ENCODE results near the gene ANGPTL3. TPM values are rescaled to one million over a fixed set of nuclear protein-coding genes. Genes with fewer than 3 reads are reported as not detected.
"Not testable (repeated sequence)": the region's sequence is repeated elsewhere in the genome, so short reads cannot be mapped to it uniquely, and the experiment has no call there.

ANGPTL3 gene
- total RNA-seq, result not detected

- Mint-ChIP-seq H3K4me1 (peaks cover 5% of the 10 kb centered on the region), H3K36me3 (no peaks in the 10 kb centered on the region), H3K27me3 (no peaks in the 10 kb centered on the region), H3K4me3 (no peak within 1 kb of the TSS), H3K9me3 (no peaks in the 10 kb centered on the region), H3K27ac (no peak within 1 kb of the TSS)
- ATAC-seq (ENCODE audit: low read depth), result no peak
- no peak for DNase-seq
- POLR2A ChIA-PET, result no interaction called here
Observed at GRCh38 chr1:62597281-62597680, at the start of gene ANGPTL3. Gene ANGPTL3, plus strand, starts transcription at chr1:62597520. Its CDS starts 47 bp downstream, at chr1:62597567.

GRCh38 chr1:62561306-62561705, 36.0 kb upstream of the ANGPTL3 start:
- no peak overlapping the region for H3K4me3 Mint-ChIP-seq
- no peaks in the 10 kb centered on the region for H3K36me3 Mint-ChIP-seq
- DNase-seq, result no peak
- no peaks in the 10 kb centered on the region for H3K27me3 Mint-ChIP-seq
- H3K27ac Mint-ChIP-seq, result no peak overlapping the region
- no peaks in the 10 kb centered on the region for H3K4me1 Mint-ChIP-seq
- ATAC-seq (ENCODE audit: low read depth), result no peak
- no peaks in the 10 kb centered on the region for H3K9me3 Mint-ChIP-seq
- POLR2A ChIA-PET, result no interaction called here

- DNase-seq; POLR2A ChIA-PET; H3K4me3 Mint-ChIP-seq; H3K27me3 Mint-ChIP-seq; H3K36me3 Mint-ChIP-seq; H3K9me3 Mint-ChIP-seq; H3K4me1 Mint-ChIP-seq; ATAC-seq (ENCODE audit: low read depth); H3K27ac Mint-ChIP-seq: not testable (repeated sequence)
Observed at GRCh38 chr1:62567182-62567581, 30.1 kb upstream of the ANGPTL3 start.

- H3K36me3 Mint-ChIP-seq; H3K4me1 Mint-ChIP-seq; ATAC-seq (ENCODE audit: low read depth); H3K4me3 Mint-ChIP-seq; H3K27ac Mint-ChIP-seq; H3K9me3 Mint-ChIP-seq; POLR2A ChIA-PET; DNase-seq; H3K27me3 Mint-ChIP-seq: not testable (repeated sequence)
Observed at GRCh38 chr1:62567926-62568325, 29.4 kb upstream of the ANGPTL3 start.

- H3K4me1 Mint-ChIP-seq; DNase-seq; H3K27me3 Mint-ChIP-seq; POLR2A ChIA-PET; H3K4me3 Mint-ChIP-seq; ATAC-seq (ENCODE audit: low read depth); H3K36me3 Mint-ChIP-seq; H3K27ac Mint-ChIP-seq; H3K9me3 Mint-ChIP-seq: not testable (repeated sequence)
Observed at GRCh38 chr1:62571517-62571916, 25.8 kb upstream of the ANGPTL3 start.

- Mint-ChIP-seq H3K27me3 (no peaks in the 10 kb centered on the region), H3K4me1 (no peaks in the 10 kb centered on the region), H3K36me3 (peaks cover 3% of the 10 kb centered on the region), H3K4me3 (no peak overlapping the region), H3K9me3 (peaks cover 8% of the 10 kb centered on the region), H3K27ac (no peak overlapping the region)
- no peak for DNase-seq
- POLR2A ChIA-PET, result no interaction called here
- ATAC-seq (ENCODE audit: low read depth), result no peak
Observed at GRCh38 chr1:62572476-62572875, 24.8 kb upstream of the ANGPTL3 start.

GRCh38 chr1:62573675-62574074, 23.6 kb upstream of the ANGPTL3 start:
- DNase-seq, result no peak
- Mint-ChIP-seq H3K9me3 (peaks cover 8% of the 10 kb centered on the region), H3K4me1 (no peaks in the 10 kb centered on the region), H3K27ac (no peak overlapping the region), H3K27me3 (no peaks in the 10 kb centered on the region), H3K36me3 (no peaks in the 10 kb centered on the region), H3K4me3 (no peak overlapping the region)
- POLR2A ChIA-PET, result no interaction called here
- no peak for ATAC-seq (ENCODE audit: low read depth)

GRCh38 chr1:62585469-62586155, 11.7 kb upstream of the ANGPTL3 start:
- DNase-seq (no peak), ATAC-seq (ENCODE audit: low read depth) (no peak)
- H3K27me3 Mint-ChIP-seq, result no peaks in the 10 kb centered on the region
- no peaks in the 10 kb centered on the region for H3K9me3 Mint-ChIP-seq
- H3K36me3 Mint-ChIP-seq, result no peaks in the 10 kb centered on the region
- no peaks in the 10 kb centered on the region for H3K4me1 Mint-ChIP-seq
- no peak overlapping the region for H3K27ac Mint-ChIP-seq
- POLR2A ChIA-PET, result no interaction called here
- H3K4me3 Mint-ChIP-seq, result no peak overlapping the region

GRCh38 chr1:62588000-62588399, 9.3 kb upstream of the ANGPTL3 start:
- POLR2A ChIA-PET, result no interaction called here
- Mint-ChIP-seq H3K27ac (no peak overlapping the region), H3K4me3 (no peak overlapping the region), H3K27me3 (no peaks in the 10 kb centered on the region), H3K9me3 (no peaks in the 10 kb centered on the region), H3K4me1 (no peaks in the 10 kb centered on the region), H3K36me3 (no peaks in the 10 kb centered on the region)
- DNase-seq (no peak), ATAC-seq (ENCODE audit: low read depth) (no peak)

GRCh38 chr1:62589321-62589720, 8.0 kb upstream of the ANGPTL3 start:
- Mint-ChIP-seq H3K4me3 (no peak overlapping the region), H3K4me1 (no peaks in the 10 kb centered on the region), H3K36me3 (no peaks in the 10 kb centered on the region), H3K27ac (no peak overlapping the region), H3K27me3 (no peaks in the 10 kb centered on the region), H3K9me3 (no peaks in the 10 kb centered on the region)
- DNase-seq (no peak), ATAC-seq (ENCODE audit: low read depth) (no peak)
- POLR2A ChIA-PET, result no interaction called here

GRCh38 chr1:62590255-62590969, 6.9 kb upstream of the ANGPTL3 start:
- Mint-ChIP-seq H3K27ac (no peak overlapping the region), H3K4me3 (no peak overlapping the region)

GRCh38 chr1:62590970-62591368, 6.4 kb upstream of the ANGPTL3 start:
- no peaks in the 10 kb centered on the region for H3K36me3 Mint-ChIP-seq
- no peaks in the 10 kb centered on the region for H3K27me3 Mint-ChIP-seq
- ATAC-seq (ENCODE audit: low read depth) (no peak), DNase-seq (no peak)
- no peak overlapping the region for H3K4me3 Mint-ChIP-seq
- H3K27ac Mint-ChIP-seq, result no peak overlapping the region
- POLR2A ChIA-PET, result no interaction called here
- no peaks in the 10 kb centered on the region for H3K9me3 Mint-ChIP-seq
- no peaks in the 10 kb centered on the region for H3K4me1 Mint-ChIP-seq

More at GRCh38 chr1:62590255-62590969, 6.9 kb upstream of the ANGPTL3 start:
- DNase-seq (no peak), ATAC-seq (ENCODE audit: low read depth) (no peak)
- Mint-ChIP-seq H3K9me3 (no peaks in the 10 kb centered on the region), H3K4me1 (no peaks in the 10 kb centered on the region), H3K36me3 (no peaks in the 10 kb centered on the region), H3K27me3 (no peaks in the 10 kb centered on the region)
- POLR2A ChIA-PET, result no interaction called here

GRCh38 chr1:62593825-62594394, 3.4 kb upstream of the ANGPTL3 start:
- H3K4me3 Mint-ChIP-seq, result no peak overlapping the region
- H3K36me3 Mint-ChIP-seq, result no peaks in the 10 kb centered on the region
- no peak for ATAC-seq (ENCODE audit: low read depth)
- peaks cover under 1% of the 10 kb centered on the region for H3K4me1 Mint-ChIP-seq
- POLR2A ChIA-PET, result no interaction called here
- H3K27me3 Mint-ChIP-seq, result no peaks in the 10 kb centered on the region
- no peaks in the 10 kb centered on the region for H3K9me3 Mint-ChIP-seq
- DNase-seq, result no peak
- no peak overlapping the region for H3K27ac Mint-ChIP-seq

- POLR2A ChIA-PET, result no interaction called here
- Mint-ChIP-seq H3K4me1 (peaks cover 5% of the 10 kb centered on the region), H3K4me3 (no peak overlapping the region), H3K9me3 (no peaks in the 10 kb centered on the region), H3K27me3 (no peaks in the 10 kb centered on the region), H3K36me3 (no peaks in the 10 kb centered on the region), H3K27ac (no peak overlapping the region)
- DNase-seq (no peak), ATAC-seq (ENCODE audit: low read depth) (no peak)
Observed at GRCh38 chr1:62595647-62596046, 1.7 kb upstream of the ANGPTL3 start.

Data from activated naive CD8-positive, alpha-beta T cell treated with anti-CD3 and anti-CD28 coated beads, Interleukin-2, amount 10 ng/mL, durations not matched to agents 7 days and 5 days (primary cell).